ENCODE data around the gene ZSCAN9.

Gene ZSCAN9

GRCh38 chr6:28269492-28269891, 44.4 kb downstream of the ZSCAN9 start:
- DNase-seq: no peak

GRCh38 chr6:28274888-28275287, 49.8 kb downstream of the ZSCAN9 start:
- DNase-seq: no peak

DNA sequence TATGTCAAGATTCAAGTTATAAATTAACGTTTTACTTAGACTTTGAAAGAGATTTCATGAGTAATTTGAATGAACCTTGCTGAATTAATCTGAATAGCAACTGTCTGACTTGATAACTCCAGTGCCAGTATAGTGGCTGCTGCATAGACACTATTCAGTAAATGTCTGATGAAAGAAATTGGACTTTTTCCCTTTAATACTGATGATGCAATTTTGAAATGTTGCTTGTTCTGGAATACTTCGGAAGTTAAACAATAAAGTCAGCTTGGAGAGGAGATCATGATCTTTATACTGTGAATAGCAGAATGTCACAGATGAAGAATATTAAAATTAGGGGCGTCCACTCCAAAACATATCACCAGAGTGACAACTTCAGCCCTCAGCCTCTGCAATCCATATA, 52.7 kb downstream of the ZSCAN9 start:
- DNase-seq: no peak

DNA sequence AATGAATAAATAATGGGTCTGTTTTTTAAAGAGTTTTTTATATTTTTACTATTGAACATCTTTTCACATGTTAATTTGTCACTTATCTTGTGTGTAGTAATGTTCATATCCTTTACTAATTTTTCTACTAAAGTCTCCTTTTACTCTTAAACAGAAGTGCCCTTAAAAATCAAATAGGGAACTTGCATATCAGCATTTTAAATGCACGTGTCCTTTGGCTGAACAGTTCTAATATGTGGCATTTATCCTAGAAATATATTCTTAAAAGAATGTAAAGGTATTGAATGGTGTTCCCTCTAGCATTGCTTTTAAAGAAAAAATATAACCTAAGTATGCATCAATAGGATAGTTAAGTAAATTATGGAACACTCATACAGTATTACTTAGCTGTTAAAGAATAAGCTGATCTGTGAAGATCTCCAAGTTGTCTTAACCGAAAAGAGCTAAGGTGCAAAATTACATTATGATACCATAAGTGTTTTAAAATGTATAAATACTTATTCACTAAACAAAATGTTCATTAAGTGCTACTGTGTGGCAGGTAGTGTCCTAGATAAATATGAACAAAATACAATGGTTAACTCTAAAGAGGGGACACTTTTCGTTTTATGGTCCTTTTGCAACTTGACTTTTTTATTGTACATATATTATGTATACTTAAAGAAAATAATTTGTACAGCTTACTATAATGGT, 55.7 kb downstream of the ZSCAN9 start:
- DNase-seq: no peak

- DNase-seq: peak; percentile 56
Measured at GRCh38 chr6:28281288-28282064, 56.4 kb downstream of the ZSCAN9 start, which contains the start of gene PGBD1. PGBD1 (plus strand) TSS chr6:28281572; CDS start chr6:28283814, 2,242 bp downstream.

- DNase-seq: no peak
Measured at GRCh38 chr6:28282926-28283325, 57.9 kb downstream of the ZSCAN9 start.

All from SHP77 treated with DMSO at 0.1 percent for 48 hours (cell line).